Gastroesophageal sphincter (tissue), 3 donors: ENCODE measurements around the gene RIPOR1.

Experiments used
- POLR2AphosphoS5 ChIP-seq: sonication (generic); formaldehyde crosslinking; IDR thresholded peaks from one replicate; pipeline ENCODE4 v1.6.1; 2017; ENCODE audit warnings: antibody characterized with exemption
- TF ChIP-seq, protein P1 (sequence below), 4 experiments: fragments of 200-600 bp in 2 of 4; fragments of 450-650 bp in 2 of 4; sonication (generic) in 1 of 4; IDR thresholded peaks; one replicate each; pipeline ENCODE4 v1.5.1; 2017 to 2019; ENCODE audit warnings: antibody characterized with exemption in 4 of 4, mild to moderate bottlenecking in 2 of 4, moderate library complexity in 2 of 4

DNA sequence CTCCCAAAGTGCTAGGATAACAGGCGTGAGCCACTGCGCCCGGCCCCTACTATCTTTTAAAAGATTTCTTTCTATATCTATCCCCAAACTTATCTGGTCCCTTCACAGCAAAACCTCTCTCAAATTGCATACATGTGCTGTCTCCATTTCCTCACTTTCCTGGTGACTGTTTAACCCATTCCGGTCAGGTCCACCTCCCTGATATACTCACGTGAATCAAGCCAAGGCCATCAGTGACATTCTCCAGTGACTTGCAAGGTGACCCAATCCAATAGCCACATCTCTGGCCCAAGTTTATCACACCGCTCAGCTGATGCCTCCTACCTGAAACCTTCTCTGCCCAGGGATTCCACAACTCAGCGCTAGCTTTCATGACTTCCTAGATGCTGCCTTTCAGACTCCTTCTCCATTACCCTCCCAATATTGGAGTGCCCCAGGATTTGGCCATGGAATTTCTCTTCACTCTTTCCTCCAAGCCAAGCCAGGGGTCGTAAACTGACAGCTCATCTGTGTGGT lies 32.3 kb downstream of the RIPOR1 start:
- TF ChIP-seq, protein P1, sequence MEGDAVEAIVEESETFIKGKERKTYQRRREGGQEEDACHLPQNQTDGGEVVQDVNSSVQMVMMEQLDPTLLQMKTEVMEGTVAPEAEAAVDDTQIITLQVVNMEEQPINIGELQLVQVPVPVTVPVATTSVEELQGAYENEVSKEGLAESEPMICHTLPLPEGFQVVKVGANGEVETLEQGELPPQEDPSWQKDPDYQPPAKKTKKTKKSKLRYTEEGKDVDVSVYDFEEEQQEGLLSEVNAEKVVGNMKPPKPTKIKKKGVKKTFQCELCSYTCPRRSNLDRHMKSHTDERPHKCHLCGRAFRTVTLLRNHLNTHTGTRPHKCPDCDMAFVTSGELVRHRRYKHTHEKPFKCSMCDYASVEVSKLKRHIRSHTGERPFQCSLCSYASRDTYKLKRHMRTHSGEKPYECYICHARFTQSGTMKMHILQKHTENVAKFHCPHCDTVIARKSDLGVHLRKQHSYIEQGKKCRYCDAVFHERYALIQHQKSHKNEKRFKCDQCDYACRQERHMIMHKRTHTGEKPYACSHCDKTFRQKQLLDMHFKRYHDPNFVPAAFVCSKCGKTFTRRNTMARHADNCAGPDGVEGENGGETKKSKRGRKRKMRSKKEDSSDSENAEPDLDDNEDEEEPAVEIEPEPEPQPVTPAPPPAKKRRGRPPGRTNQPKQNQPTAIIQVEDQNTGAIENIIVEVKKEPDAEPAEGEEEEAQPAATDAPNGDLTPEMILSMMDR (IDR thresholded peaks at IDR 0.05), result no peak
- no peak for TF ChIP-seq POLR2AphosphoS5
